ENCODE results near the gene D2HGDH. TPM values are rescaled to one million over a fixed set of nuclear protein-coding genes. Genes with fewer than 3 reads are reported as not detected.

D2HGDH gene
- total and polyA plus RNA-seq, 9 of the 15 experiments (the other 6 are each of a cell fraction or from before 2014, with no cell fraction given): 0.39 to 30.8 (median 10.3) TPM

DNA sequence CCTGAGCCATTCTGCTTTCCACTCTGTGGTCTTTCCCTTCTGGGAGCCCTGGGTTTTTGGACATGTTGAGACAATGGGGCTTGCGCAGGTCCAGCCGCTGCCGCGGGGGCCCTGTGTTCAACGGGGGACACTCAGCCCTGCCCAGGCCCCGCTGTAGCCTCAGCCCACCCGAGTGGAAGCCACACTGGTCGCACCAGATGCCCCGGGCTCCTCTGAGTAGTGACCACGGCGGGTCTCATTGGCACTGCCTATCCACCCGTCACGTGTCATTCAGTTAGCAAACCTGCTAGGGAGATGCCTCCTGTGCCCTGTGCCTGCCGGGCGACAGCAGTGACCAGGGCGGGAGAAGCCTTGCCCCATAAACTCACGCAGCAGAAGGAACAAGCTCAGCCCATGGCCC is 19.1 kb downstream of the D2HGDH start:
- H3K9me3 ChIP-seq (replicated peaks; ENCODE audit: control insufficient read depth, insufficient read depth, low read depth, low read length): no peaks in the 10 kb centered on the region
- in situ Hi-C loops (cut with MboI): no loop called here
- CTCF ChIA-PET (ENCODE audit: low intra/inter-chr PET ratio): no interaction called here
- intact Hi-C loops (cut with micrococcal nuclease): no loop called here
- peaks cover 61% of the 10 kb centered on the region; the same call in 2 of the 3 replicates for H3K36me3 ChIP-seq (ENCODE audit: control insufficient read depth, insufficient read depth, low read length)
- FAIRE-seq (no peak), ATAC-seq (no peak), DNase-seq (ENCODE audit: extremely low read depth in 1 of 4, low spot score in 3 of 4) (no peak)
- BruUV-seq (replicated peaks): no TSS peak
- no peaks in the 10 kb centered on the region for H3K27me3 ChIP-seq (ENCODE audit: control insufficient read depth in 2 of 2, insufficient read depth in 2 of 2, low read length in 2 of 2)
- no peaks in the 10 kb centered on the region; a peak in 1 of 5 replicates for H3K4me1 ChIP-seq (replicated peaks in 1 of 2; ENCODE audit: control insufficient read depth in 2 of 2, insufficient read depth in 2 of 2, low read length in 2 of 2)
- H3K9ac ChIP-seq (ENCODE audit: insufficient read depth in 1 of 2, low read depth in 2 of 2, low read length in 2 of 2): no peak overlapping the region; a peak in 1 of 4 replicates
- H3K27ac ChIP-seq (ENCODE audit: extremely low read depth, low read depth, low read length): no peak overlapping the region
- TF ChIP-seq CHD2 (IDR thresholded peaks at IDR 0.05; ENCODE audit: low read depth, low read length) (no peak), HNRNPL (IDR thresholded peaks at IDR 0.05; ENCODE audit: low read depth, low read length) (no peak)
- H3K9me1 ChIP-seq (ENCODE audit: control insufficient read depth, insufficient read depth, low read length): no peaks in the 10 kb centered on the region
- POLR2A ChIA-PET: interaction anchor here (0.7 kb wide), 1 partner anchor 132 kb away, joined by 3 read pairs; no protein-coding TSS in a partner anchor
- no peaks in the 10 kb centered on the region for H3K79me2 ChIP-seq (ENCODE audit: control insufficient read depth, insufficient read depth, low read length)
- no peaks in the 10 kb centered on the region for H4K20me1 ChIP-seq (replicated peaks; ENCODE audit: control insufficient read depth, insufficient read depth, low read length)
- WGBS (ENCODE audit: insufficient coverage, low coverage, missing lambda C conversion rate): 100% methylated on average over 7 of the region's 17 CpGs
- no peak overlapping the region for H3K4me2 ChIP-seq (ENCODE audit: insufficient read depth, low read length)
- H3K4me3 ChIP-seq: no peak overlapping the region
- no peak overlapping the region for H2AFZ ChIP-seq (ENCODE audit: low read depth, low read length)

DNA sequence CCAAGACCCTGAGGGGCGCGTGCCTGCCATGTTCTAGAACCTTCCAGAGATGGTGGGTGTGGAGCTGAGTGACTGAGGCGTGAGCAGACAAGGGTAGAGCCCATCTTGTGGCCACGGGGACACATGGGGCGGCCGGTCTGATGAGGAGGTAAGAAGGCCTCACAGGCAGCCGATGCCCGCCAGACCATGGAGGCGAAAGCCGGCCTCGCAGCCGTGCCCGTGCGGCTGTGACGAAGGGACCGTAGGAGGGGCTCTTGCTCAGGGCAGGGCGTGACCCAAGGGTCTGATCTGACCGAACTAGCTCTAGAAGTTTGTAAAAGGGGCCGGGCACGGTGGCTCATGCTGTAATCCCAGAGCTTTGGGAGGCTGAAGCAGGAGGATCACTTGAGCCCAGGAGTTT is 19.6 kb downstream of the D2HGDH start:
- FAIRE-seq (no peak), DNase-seq (ENCODE audit: extremely low read depth in 1 of 4, low spot score in 3 of 4) (no peak)
- POLR2A ChIA-PET: interaction anchor here (0.6 to 0.7 kb wide), 2 partner anchors 132 to 172 kb away, joined by 3 read pairs; no protein-coding TSS in a partner anchor

More for the DNA sequence above, 19.6 kb downstream of the D2HGDH start:
- WGBS (ENCODE audit: insufficient coverage, low coverage, missing lambda C conversion rate): 96% methylated on average over 5 of the region's 20 CpGs
- CTCF ChIA-PET (ENCODE audit: low intra/inter-chr PET ratio): no interaction called here
- BruUV-seq (replicated peaks): no TSS peak
- in situ Hi-C loops (cut with MboI) (no loop called here), intact Hi-C loops (cut with micrococcal nuclease) (no loop called here)
- Histone ChIP-seq H3K36me3 (ENCODE audit: control insufficient read depth, insufficient read depth, low read length) (peaks cover 57% of the 10 kb centered on the region; the same call in 2 of the 3 replicates), H4K20me1 (replicated peaks; ENCODE audit: control insufficient read depth, insufficient read depth, low read length) (no peaks in the 10 kb centered on the region), H3K9me1 (ENCODE audit: control insufficient read depth, insufficient read depth, low read length) (no peaks in the 10 kb centered on the region), H3K4me3 (no peak overlapping the region), H3K9ac (ENCODE audit: insufficient read depth in 1 of 2, low read depth in 2 of 2, low read length in 2 of 2) (no peak overlapping the region), H3K4me1 (replicated peaks in 1 of 2; ENCODE audit: control insufficient read depth in 2 of 2, insufficient read depth in 2 of 2, low read length in 2 of 2) (no peaks in the 10 kb centered on the region; a peak in 1 of 5 replicates), H3K27me3 (ENCODE audit: control insufficient read depth in 2 of 2, insufficient read depth in 2 of 2, low read length in 2 of 2) (no peaks in the 10 kb centered on the region), H3K4me2 (ENCODE audit: insufficient read depth, low read length) (no peak overlapping the region), H2AFZ (ENCODE audit: low read depth, low read length) (no peak overlapping the region), H3K27ac (ENCODE audit: extremely low read depth, low read depth, low read length) (no peak overlapping the region), H3K79me2 (ENCODE audit: control insufficient read depth, insufficient read depth, low read length) (no peaks in the 10 kb centered on the region), H3K9me3 (replicated peaks; ENCODE audit: control insufficient read depth, insufficient read depth, low read depth, low read length) (no peaks in the 10 kb centered on the region)
- ATAC-seq: no peak
- TF ChIP-seq ZNF253 (CRISPR knock-in tag; conservative IDR thresholded peaks at IDR 0.05): no peak
- TF ChIP-seq, protein P1, sequence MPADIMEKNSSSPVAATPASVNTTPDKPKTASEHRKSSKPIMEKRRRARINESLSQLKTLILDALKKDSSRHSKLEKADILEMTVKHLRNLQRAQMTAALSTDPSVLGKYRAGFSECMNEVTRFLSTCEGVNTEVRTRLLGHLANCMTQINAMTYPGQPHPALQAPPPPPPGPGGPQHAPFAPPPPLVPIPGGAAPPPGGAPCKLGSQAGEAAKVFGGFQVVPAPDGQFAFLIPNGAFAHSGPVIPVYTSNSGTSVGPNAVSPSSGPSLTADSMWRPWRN (IDR thresholded peaks at IDR 0.05; ENCODE audit: low read depth): no peak
- TF ChIP-seq, protein P2, sequence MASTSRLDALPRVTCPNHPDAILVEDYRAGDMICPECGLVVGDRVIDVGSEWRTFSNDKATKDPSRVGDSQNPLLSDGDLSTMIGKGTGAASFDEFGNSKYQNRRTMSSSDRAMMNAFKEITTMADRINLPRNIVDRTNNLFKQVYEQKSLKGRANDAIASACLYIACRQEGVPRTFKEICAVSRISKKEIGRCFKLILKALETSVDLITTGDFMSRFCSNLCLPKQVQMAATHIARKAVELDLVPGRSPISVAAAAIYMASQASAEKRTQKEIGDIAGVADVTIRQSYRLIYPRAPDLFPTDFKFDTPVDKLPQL (IDR thresholded peaks at IDR 0.05; ENCODE audit: extremely low read depth, insufficient read length): no peak
- TF ChIP-seq, protein P3, sequence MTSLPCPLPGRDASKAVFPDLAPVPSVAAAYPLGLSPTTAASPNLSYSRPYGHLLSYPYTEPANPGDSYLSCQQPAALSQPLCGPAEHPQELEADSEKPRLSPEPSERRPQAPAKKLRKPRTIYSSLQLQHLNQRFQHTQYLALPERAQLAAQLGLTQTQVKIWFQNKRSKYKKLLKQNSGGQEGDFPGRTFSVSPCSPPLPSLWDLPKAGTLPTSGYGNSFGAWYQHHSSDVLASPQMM (CRISPR knock-in tag; IDR thresholded peaks at IDR 0.05): no peak
- no peak for TF ChIP-seq TAF15 (IDR thresholded peaks at IDR 0.05; ENCODE audit: low read depth, low read length)
- TF ChIP-seq ZSCAN29 (IDR thresholded peaks at IDR 0.05): no peak
- no peak for TF ChIP-seq DDX20 (tag; IDR thresholded peaks at IDR 0.05; ENCODE audit: low read depth)
- no peak for TF ChIP-seq TEAD4 (IDR thresholded peaks at IDR 0.05; ENCODE audit: low read length)
- no peak for TF ChIP-seq TEAD4 (CRISPR knock-in tag; IDR thresholded peaks at IDR 0.05; ENCODE audit: borderline replicate concordance)
- TF ChIP-seq HEY1 (CRISPR knock-in tag; IDR thresholded peaks at IDR 0.05; ENCODE audit: borderline replicate concordance): no peak
- no peak for TF ChIP-seq ZNF184 (CRISPR knock-in tag; IDR thresholded peaks at IDR 0.05)
- no peak for TF ChIP-seq RUNX1 (IDR thresholded peaks at IDR 0.05; ENCODE audit: low read depth)
